B cell (primary cell): Measurements from ENCODE around the gene SLC44A4. TPM values are rescaled to one million over a fixed set of nuclear protein-coding genes. Genes with fewer than 3 reads are reported as not detected.
"Not testable (repeated sequence)": the region's sequence is repeated elsewhere in the genome, so short reads cannot be mapped to it uniquely, and the experiment has no call there.

Source experiments
- ATAC-seq: fragments of 200-7000 bp; cut with Tn5 transposase; one replicate; pipeline ENCODE4 v1.10.0; 2021; ENCODE audit warnings: low read depth, mild to moderate bottlenecking, moderate number of reproducible peaks, moderate library complexity
- CTCF ChIA-PET: fragments of 350-600 bp; sonication (Branson Sonifier 250); formaldehyde crosslinking; loops from one replicate; lab custom pipeline; 2021; ENCODE audit warnings: antibody characterized with exemption, inconsistent platforms; lab: Charles Lee
- POLR2A ChIA-PET: fragments of 350-600 bp; sonication (Branson Sonifier 250); formaldehyde crosslinking; loops from one replicate; lab custom pipeline; 2021; ENCODE audit warnings: antibody characterized with exemption; lab: Charles Lee
- DNase-seq: peaks from one replicate; pipeline ENCODE4 v3.0.0; 2013
- H2AFZ ChIP-seq: 2 replicates; pipeline ENCODE4 v1.6.1; 2012; ENCODE audit warnings: mild to moderate bottlenecking, low read depth, low read length; ENCODE audit not compliant: insufficient read depth, poor library complexity, severe bottlenecking
- H3K27ac ChIP-seq, 2 donors: 1 replicate in 1 of 2; 2 replicates in 1 of 2; pipeline ENCODE4 v1.5.1; 2012 to 2013; ENCODE audit warnings: low read length in 2 of 2, mild to moderate bottlenecking in 2 of 2, moderate library complexity in 1 of 2
- H3K27me3 ChIP-seq, 4 experiments: fragments of 200-600 bp in 1 of 4; sonication (generic) in 1 of 4; replicated peaks in 1 of 4; 1 replicate in 2 of 4; 2 replicates in 2 of 4; pipeline versions ENCODE4 v1.6.1 to v1.7.0; 2013 to 2016; ENCODE audit warnings: low read length in 3 of 4, mild to moderate bottlenecking in 2 of 4, mixed read lengths in 1 of 4, moderate library complexity in 1 of 4; ENCODE audit not compliant: insufficient read depth in 4 of 4, control insufficient read depth in 3 of 4; ENCODE audit errors: control extremely low read depth in 1 of 4
- H3K36me3 ChIP-seq, 2 experiments: replicated peaks in 1 of 2; 1 replicate in 1 of 2; 2 replicates in 1 of 2; pipeline versions ENCODE4 v1.6.1 to v1.7.1; 2013; ENCODE audit warnings: low read length in 1 of 2; ENCODE audit not compliant: insufficient read depth in 2 of 2, control insufficient read depth in 1 of 2; ENCODE audit errors: control extremely low read depth in 1 of 2, extremely low read depth in 1 of 2
- H3K4me1 ChIP-seq, 2 donors: fragments of 200-600 bp in 1 of 2; sonication (generic) in 1 of 2; 1 replicate in 1 of 2; 2 replicates in 1 of 2; pipeline versions ENCODE4 v1.5.1 to v1.6.1; 2013 to 2017; ENCODE audit warnings: low read length in 2 of 2; ENCODE audit not compliant: control insufficient read depth in 2 of 2, insufficient read depth in 2 of 2
- H3K4me2 ChIP-seq: replicated peaks from 2 replicates; pipeline ENCODE3; 2012; ENCODE audit warnings: mild to moderate bottlenecking, low read depth, low read length; ENCODE audit not compliant: poor library complexity, severe bottlenecking
- H3K4me3 ChIP-seq, 5 experiments: fragments of 200-600 bp in 1 of 5; sonication (generic) in 1 of 5; 1 replicate in 3 of 5; 2 replicates in 2 of 5; pipeline versions ENCODE4 v1.5.1 to v1.7.0; 2011 to 2016; ENCODE audit warnings: low read length in 4 of 5, mild to moderate bottlenecking in 4 of 5, low read depth in 2 of 5, control low read depth in 1 of 5, moderate library complexity in 1 of 5; ENCODE audit not compliant: insufficient read depth in 1 of 5; ENCODE audit errors: control extremely low read depth in 1 of 5, extremely low read depth in 1 of 5
- H3K79me2 ChIP-seq: fragments of 200-600 bp; sonication (generic); one replicate; pipeline ENCODE4 v1.6.0; 2016; ENCODE audit warnings: low read length; ENCODE audit not compliant: control insufficient read depth, insufficient read depth
- H3K9ac ChIP-seq: fragments of 200-600 bp; sonication (generic); 2 replicates; pipeline ENCODE4 v1.6.1; 2017; ENCODE audit warnings: mild to moderate bottlenecking, low read length, moderate library complexity
- H3K9me3 ChIP-seq, 3 donors: one replicate each; pipeline versions ENCODE4 v1.6.1 to v1.7.1; 2013; ENCODE audit warnings: low read length in 2 of 3; ENCODE audit not compliant: control insufficient read depth in 2 of 3, insufficient read depth in 1 of 3; ENCODE audit errors: control extremely low read depth in 1 of 3
- H4K20me1 ChIP-seq: 2 replicates; pipeline ENCODE4 v1.6.0; 2012; ENCODE audit warnings: mild to moderate bottlenecking, low read length; ENCODE audit not compliant: insufficient read depth, control insufficient read depth, poor library complexity, severe bottlenecking
- H3K27ac Mint-ChIP-seq: one replicate; pipeline ENCODE4 v1.8.0; 2021; ENCODE audit warnings: mixed read lengths
- H3K27me3 Mint-ChIP-seq: one replicate; pipeline ENCODE4 v1.8.0; 2021; ENCODE audit warnings: mixed read lengths
- H3K4me1 Mint-ChIP-seq: one replicate; pipeline ENCODE4 v1.8.0; 2021; ENCODE audit warnings: mixed read lengths
- H3K4me3 Mint-ChIP-seq: one replicate; pipeline ENCODE4 v1.8.0; 2021; ENCODE audit warnings: mixed read lengths
- H3K9me3 Mint-ChIP-seq: one replicate; pipeline ENCODE4 v1.8.0; 2022; ENCODE audit warnings: mixed read lengths; ENCODE audit not compliant: insufficient read depth
- EZH2 ChIP-seq: IDR thresholded peaks from 2 replicates; pipeline ENCODE4 v1.6.1; 2012; ENCODE audit warnings: borderline replicate concordance, low read depth, mild to moderate bottlenecking, moderate library complexity, low read length; ENCODE audit not compliant: insufficient read depth, poor library complexity, severe bottlenecking
- WGBS: methylation state at CpG from one replicate; pipeline ENCODE4 v1.1.5; 2013; ENCODE audit warnings: missing lambda C conversion rate; ENCODE audit not compliant: insufficient coverage; 5-methylcytosine and 5-hydroxymethylcytosine counted together
- intact Hi-C: fragments of 100-400 bp; cut with micrococcal nuclease; formaldehyde crosslinking; loops from one replicate; pipeline ENCODE4 v1.10.0; 2022
- polyA plus RNA-seq: library from polyadenylated mRNA; depleted of rRNA; stranded (reverse); fragments of >200 nt; gene quantifications from 2 replicates; pipeline ENCODE4 v1.2.3, GENCODE V29; 2012
- total RNA-seq, 2 donors: library from RNA; stranded (reverse); fragments of 120-200 nt in 1 of 2; gene quantifications; 1 replicate in 1 of 2; 2 replicates in 1 of 2; pipeline versions ENCODE4 v1.2.3 to v1.2.4, GENCODE V29; 2013 to 2022
- TF ChIP-seq, protein P1 (sequence below): fragments of 200-600 bp; IDR thresholded peaks from one replicate; pipeline ENCODE4 v1.8.0; 2022; ENCODE audit warnings: antibody characterized with exemption, mild to moderate bottlenecking

The SLC44A4 gene
- total and polyA plus RNA-seq, 2 donors (not counting 1 experiment from before 2014, with no cell fraction given) = not detected

DNA sequence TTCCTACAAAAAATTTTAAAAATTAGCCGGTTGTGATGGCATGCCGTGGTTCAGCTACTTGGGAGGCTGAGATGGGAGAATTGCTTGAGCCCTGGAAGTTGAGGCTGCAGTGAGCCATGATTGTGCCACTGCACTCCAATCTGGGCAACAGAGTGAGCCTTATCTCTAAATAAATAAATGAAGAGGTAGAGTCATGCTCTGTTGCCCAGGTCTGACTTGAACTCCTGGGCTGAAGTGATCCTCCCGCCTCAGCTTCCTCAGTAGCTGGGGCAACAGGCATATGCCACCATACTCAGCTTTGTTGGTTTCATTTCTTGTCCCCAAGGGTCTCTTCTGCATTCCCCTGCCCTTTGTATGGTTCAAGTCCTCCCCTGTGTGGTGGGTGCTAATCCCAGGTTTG is 34.3 kb downstream of the SLC44A4 start:
- H4K20me1 ChIP-seq = no peaks in the 10 kb centered on the region
- TF ChIP-seq, protein P1, sequence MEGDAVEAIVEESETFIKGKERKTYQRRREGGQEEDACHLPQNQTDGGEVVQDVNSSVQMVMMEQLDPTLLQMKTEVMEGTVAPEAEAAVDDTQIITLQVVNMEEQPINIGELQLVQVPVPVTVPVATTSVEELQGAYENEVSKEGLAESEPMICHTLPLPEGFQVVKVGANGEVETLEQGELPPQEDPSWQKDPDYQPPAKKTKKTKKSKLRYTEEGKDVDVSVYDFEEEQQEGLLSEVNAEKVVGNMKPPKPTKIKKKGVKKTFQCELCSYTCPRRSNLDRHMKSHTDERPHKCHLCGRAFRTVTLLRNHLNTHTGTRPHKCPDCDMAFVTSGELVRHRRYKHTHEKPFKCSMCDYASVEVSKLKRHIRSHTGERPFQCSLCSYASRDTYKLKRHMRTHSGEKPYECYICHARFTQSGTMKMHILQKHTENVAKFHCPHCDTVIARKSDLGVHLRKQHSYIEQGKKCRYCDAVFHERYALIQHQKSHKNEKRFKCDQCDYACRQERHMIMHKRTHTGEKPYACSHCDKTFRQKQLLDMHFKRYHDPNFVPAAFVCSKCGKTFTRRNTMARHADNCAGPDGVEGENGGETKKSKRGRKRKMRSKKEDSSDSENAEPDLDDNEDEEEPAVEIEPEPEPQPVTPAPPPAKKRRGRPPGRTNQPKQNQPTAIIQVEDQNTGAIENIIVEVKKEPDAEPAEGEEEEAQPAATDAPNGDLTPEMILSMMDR = no peak
- no peak for TF ChIP-seq EZH2
- H2AFZ ChIP-seq = no peak overlapping the region
- no peaks in the 10 kb centered on the region for H3K79me2 ChIP-seq
- peaks cover 4 to 20% of the 10 kb centered on the region in 2 experiments for H3K36me3 ChIP-seq
- ChIA-PET CTCF (no interaction called here), POLR2A (no interaction called here)
- intact Hi-C loops = no loop called here
- no peaks in the 10 kb centered on the region for H3K9me3 ChIP-seq
- no peak overlapping the region for H3K4me2 ChIP-seq
- H3K27ac ChIP-seq = no peak overlapping the region
- H3K27me3 ChIP-seq = no peaks in the 10 kb centered on the region
- WGBS = 95% methylated on average over 2 of the region's 3 CpGs
- no peak overlapping the region for H3K4me3 ChIP-seq
- Mint-ChIP-seq H3K9me3 (no peaks in the 10 kb centered on the region), H3K4me3 (no peak overlapping the region), H3K27ac (no peak overlapping the region), H3K4me1 (no peaks in the 10 kb centered on the region), H3K27me3 (no peaks in the 10 kb centered on the region)
- peaks cover 0 to 3% of the 10 kb centered on the region in 2 donors for H3K4me1 ChIP-seq
- H3K9ac ChIP-seq = no peak overlapping the region
- ATAC-seq (no peak), DNase-seq (no peak)

DNA sequence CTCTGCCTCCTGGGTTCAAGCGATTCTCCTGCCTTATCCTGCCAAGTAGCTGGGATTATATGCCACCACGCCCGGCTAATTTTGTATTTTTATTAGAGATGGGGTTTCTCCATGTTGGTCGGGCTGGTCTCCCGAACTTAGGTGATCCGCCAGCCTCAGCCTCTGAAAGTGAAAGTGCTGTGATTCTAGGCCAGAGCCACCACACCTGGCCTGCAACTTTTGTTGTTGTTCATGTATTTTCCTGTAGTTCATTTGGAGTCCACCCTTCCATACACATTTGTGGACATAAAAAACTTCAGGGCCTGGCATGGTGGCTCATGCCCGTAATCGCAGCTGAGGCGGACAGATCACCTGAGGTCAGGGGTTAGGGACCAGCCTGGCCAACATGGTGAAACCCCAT is 36.7 kb downstream of the SLC44A4 start:
- ChIA-PET CTCF (no interaction called here), POLR2A (no interaction called here)
- Mint-ChIP-seq H3K27ac (no peak overlapping the region), H3K4me3 (no peak overlapping the region), H3K9me3 (no peaks in the 10 kb centered on the region), H3K27me3 (no peaks in the 10 kb centered on the region), H3K4me1 (peaks cover 16% of the 10 kb centered on the region)
- 95% methylated on average over 6 of the region's 9 CpGs for WGBS
- H3K36me3 ChIP-seq = peaks cover 4 to 44% of the 10 kb centered on the region in 2 experiments
- H3K4me3 ChIP-seq = no peak overlapping the region
- H3K9ac ChIP-seq = no peak overlapping the region
- no peak overlapping the region for H3K4me2 ChIP-seq
- TF ChIP-seq, protein P1 = no peak
- TF ChIP-seq EZH2 = no peak
- no peaks in the 10 kb centered on the region for H3K27me3 ChIP-seq
- H4K20me1 ChIP-seq = peaks cover 10% of the 10 kb centered on the region
- H3K27ac ChIP-seq = no peak overlapping the region
- H3K79me2 ChIP-seq = peaks cover 14% of the 10 kb centered on the region
- intact Hi-C loops = no loop called here
- no peak overlapping the region for H2AFZ ChIP-seq
- H3K4me1 ChIP-seq = peaks cover 10 to 21% of the 10 kb centered on the region in 2 donors
- no peaks in the 10 kb centered on the region for H3K9me3 ChIP-seq
- ATAC-seq (no peak), DNase-seq (no peak)

DNA sequence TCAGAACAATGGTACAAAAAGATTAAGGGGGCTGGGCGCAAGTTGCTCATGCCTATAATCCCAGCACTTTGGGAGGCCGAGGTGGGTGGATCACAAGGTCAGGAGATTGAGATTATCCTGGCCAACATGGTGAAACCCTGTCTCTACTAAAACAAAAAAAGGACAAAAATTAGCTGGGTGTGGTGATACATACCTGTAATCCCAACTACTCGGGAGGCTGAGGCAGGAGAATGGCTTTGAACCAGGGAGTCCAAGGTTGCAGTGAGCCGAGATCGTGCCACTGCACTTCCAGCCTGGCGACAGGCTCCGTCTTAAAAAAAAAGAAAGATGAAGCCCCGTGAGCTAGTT is 39.0 kb downstream of the SLC44A4 start:
- intact Hi-C loops = loop anchor here (10.0 kb wide), 1 partner anchor 135 kb away; the partner anchor contains the start of gene DXO

More for the DNA sequence above, 39.0 kb downstream of the SLC44A4 start:
- H3K9me3 ChIP-seq, H3K27ac ChIP-seq, H3K27me3 ChIP-seq, H3K4me2 ChIP-seq, H3K27me3 Mint-ChIP-seq, ATAC-seq, POLR2A ChIA-PET, H3K9ac ChIP-seq, H3K9me3 Mint-ChIP-seq, H3K27ac Mint-ChIP-seq, H2AFZ ChIP-seq, DNase-seq, H3K4me3 Mint-ChIP-seq, H3K4me3 ChIP-seq: not testable (repeated sequence)
- H3K79me2 ChIP-seq = peaks cover 37% of the 10 kb centered on the region
- H3K36me3 ChIP-seq = peaks cover 4 to 46% of the 10 kb centered on the region in 2 experiments
- 100% methylated on average over 2 of the region's 8 CpGs for WGBS
- CTCF ChIA-PET = interaction anchor here (0.7 to 2.0 kb wide), 5 partner anchors 10 to 250 kb away, joined by 3 to 5 read pairs (median 3); partner anchors contain the start of gene NEU1
- peaks cover 13% of the 10 kb centered on the region for H4K20me1 ChIP-seq
- H3K4me1 ChIP-seq = peaks cover 24 to 40% of the 10 kb centered on the region in 2 donors
- peaks cover 33% of the 10 kb centered on the region for H3K4me1 Mint-ChIP-seq
